Measurements from ENCODE around the gene LPXN. TPM values are rescaled to one million over a fixed set of nuclear protein-coding genes. Genes with fewer than 3 reads are reported as not detected.

LPXN gene
- total RNA-seq = 10.1 and 28.2 TPM in 2 replicates

DNA sequence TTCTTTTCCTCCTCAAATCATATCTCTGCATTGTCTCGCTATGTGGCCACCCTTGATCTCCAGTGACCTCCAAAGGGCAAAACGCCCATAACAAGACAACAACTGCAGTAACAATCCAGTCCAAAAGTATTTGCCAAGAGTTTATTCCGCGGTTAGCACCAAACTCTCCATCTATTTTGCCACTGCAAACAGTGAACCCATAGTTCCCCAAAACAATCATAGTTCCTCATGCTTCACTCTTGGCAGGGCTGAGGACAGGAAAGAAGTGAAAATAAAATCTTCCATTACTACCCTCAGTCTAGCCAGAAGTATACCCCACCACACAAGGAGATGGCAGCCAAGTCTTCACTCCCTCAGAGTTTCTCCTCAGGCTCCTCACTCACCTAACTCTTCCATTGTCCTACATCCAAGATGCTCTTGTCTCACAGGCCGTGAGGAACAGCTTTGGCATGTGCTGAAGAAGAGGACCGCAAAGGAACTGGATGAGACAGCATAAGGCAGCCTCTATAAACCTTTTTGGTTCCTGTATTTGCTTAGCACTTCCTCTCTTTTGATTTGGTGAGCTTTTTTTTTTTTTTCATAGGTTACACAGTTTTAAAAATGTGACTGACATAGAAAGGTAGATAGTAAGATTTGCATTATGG, at the start of gene LPXN:
LPXN (minus strand) TSS at position 480 of the 644 bp plus-strand sequence; CDS start at position 396, 84 bp downstream.

GRCh38 chr11:58622344-58622743, 46.7 kb upstream of the LPXN start, which contains the start of gene CNTF:
Gene CNTF, plus strand, starts transcription at chr11:58622665. Its CDS starts 88 bp downstream, at chr11:58622753.

DNA sequence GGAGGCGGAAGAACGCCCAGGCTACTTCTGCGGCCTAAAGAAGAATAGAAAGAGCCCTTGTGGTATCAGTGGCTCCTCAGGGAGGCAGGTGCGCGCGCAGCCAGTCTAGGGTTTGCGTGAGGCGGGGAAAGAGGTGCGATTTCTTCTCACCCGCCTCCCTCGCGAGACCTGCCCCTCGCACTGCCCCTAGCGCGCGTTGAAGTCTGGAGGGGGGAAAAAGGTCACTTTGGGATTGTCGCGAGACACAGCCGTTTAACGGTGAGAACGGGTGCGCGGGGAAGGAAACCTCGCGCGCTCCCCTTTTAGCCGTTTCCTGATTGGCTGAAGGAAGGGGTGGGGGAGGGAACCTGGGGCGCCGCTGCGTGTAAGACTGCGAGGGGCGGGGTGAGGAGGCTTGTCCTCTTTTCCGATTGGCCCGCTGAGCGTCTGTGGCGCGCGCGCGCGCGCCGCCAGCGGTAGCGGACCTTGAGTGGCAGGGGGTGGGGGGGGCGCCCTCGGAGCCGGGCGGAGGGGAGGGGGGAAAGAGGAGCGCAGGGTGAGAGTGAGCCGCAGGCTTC, 3.1 kb upstream of the LPXN start, which contains the start of gene ZFP91:
ZFP91 (plus strand) TSS at position 429 of the 557 bp plus-strand sequence. CDS start 219 bp downstream, outside the sequence.

GRCh38 chr11:58508005-58508404, 67.7 kb downstream of the LPXN start, which contains the start of gene OR5B21:
Gene OR5B21, minus strand, starts transcription at chr11:58508105. Its CDS starts 0 bp downstream, at chr11:58508105.

Other genes starting within 250 kb of the LPXN start
- gene OR5B17, start 216.8 kb downstream of the LPXN start, total RNA-seq = not detected in 2 replicates
- gene OR5B3, start 169.0 kb downstream of the LPXN start, total RNA-seq = not detected in 2 replicates
- gene OR5B2, start 147.7 kb downstream of the LPXN start, total RNA-seq = not detected in 2 replicates
- not detected in 2 replicates for gene OR5B12, start 133.6 kb downstream of the LPXN start, total RNA-seq
- not detected in 2 replicates for gene OR5B21, start 67.8 kb downstream of the LPXN start, total RNA-seq
- gene ZFP91, start 3.2 kb upstream of the LPXN start, total RNA-seq = 53.2 and 61.7 TPM in 2 replicates
- 1.8 and 3.1 TPM in 2 replicates for gene CNTF, start 46.8 kb upstream of the LPXN start, total RNA-seq
- gene GLYAT, start 156.1 kb upstream of the LPXN start, total RNA-seq = not detected in 2 replicates